ENCODE results near the gene CASP8. TPM values are rescaled to one million over a fixed set of nuclear protein-coding genes. Genes with fewer than 3 reads are reported as not detected.

The CASP8 gene
- total RNA-seq, 1 donor from 2014 or later, result 40.5 TPM

DNA sequence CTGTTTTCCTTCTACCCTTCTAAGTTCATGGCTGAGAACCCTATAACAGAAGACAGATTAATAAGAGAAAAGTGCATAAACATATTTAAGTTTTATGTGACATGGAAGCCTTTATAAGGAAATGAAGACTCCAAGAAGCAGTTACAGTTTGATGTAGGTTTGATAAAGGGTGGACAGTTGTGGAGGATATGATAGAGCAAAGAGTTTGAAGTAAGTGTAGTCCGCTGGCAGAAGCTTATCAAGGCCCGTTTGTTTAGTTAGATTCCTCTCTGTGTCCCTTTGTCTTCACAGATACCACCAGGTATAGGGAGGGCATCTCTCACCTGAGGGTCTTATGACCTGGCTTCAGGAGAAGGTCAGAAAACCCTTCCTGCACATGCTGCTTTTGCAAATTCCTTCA, 10.4 kb upstream of the CASP8 start:
- no peak for DNase-seq (ENCODE audit: low spot score)
- Mint-ChIP-seq H3K27ac (no peak overlapping the region), H3K4me3 (no peak overlapping the region), H3K9me3 (peaks cover 13% of the 10 kb centered on the region), H3K27me3 (ENCODE audit: insufficient read depth) (no peaks in the 10 kb centered on the region), H3K36me3 (ENCODE audit: low read depth) (peaks cover 47% of the 10 kb centered on the region), H3K4me1 (ENCODE audit: low read depth) (peaks cover 63% of the 10 kb centered on the region)
- intact Hi-C loops (cut with micrococcal nuclease), result loop anchor here (10.0 kb wide), 2 partner anchors 1125 to 1385 kb away; partner anchors contain the start of genes BMPR2 and FAM117B

DNA sequence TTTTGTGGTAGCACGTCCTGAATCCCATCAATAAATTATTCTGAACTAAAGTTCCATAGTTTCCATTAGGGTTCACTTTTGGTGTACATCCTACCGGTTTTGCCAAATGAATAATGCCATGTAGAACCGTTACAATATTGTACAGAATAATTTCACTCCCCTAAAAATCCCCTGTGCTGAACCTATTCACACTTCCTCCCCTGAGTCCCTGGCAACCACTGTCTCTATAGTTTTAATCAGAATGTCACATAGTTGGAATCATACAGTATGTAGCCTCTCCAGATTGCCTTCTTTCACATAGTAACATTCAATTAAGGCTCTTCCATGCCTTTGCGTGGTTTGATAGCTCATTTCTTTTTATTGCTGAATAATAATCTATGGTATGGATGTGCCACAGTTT, 9.6 kb upstream of the CASP8 start:
- no peak for DNase-seq (ENCODE audit: low spot score)
- peak overlapping the region; percentile 7 for H3K4me3 Mint-ChIP-seq
- H3K36me3 Mint-ChIP-seq (ENCODE audit: low read depth), result peaks cover 47% of the 10 kb centered on the region
- H3K9me3 Mint-ChIP-seq, result peaks cover 13% of the 10 kb centered on the region
- intact Hi-C loops (cut with micrococcal nuclease), result loop anchor here (10.0 kb wide), 2 partner anchors 1124 to 1384 kb away; partner anchors contain the start of genes BMPR2 and FAM117B
- H3K27ac Mint-ChIP-seq, result peak overlapping the region; percentile 26
- H3K4me1 Mint-ChIP-seq (ENCODE audit: low read depth), result peaks cover 67% of the 10 kb centered on the region
- H3K27me3 Mint-ChIP-seq (ENCODE audit: insufficient read depth), result no peaks in the 10 kb centered on the region

DNA sequence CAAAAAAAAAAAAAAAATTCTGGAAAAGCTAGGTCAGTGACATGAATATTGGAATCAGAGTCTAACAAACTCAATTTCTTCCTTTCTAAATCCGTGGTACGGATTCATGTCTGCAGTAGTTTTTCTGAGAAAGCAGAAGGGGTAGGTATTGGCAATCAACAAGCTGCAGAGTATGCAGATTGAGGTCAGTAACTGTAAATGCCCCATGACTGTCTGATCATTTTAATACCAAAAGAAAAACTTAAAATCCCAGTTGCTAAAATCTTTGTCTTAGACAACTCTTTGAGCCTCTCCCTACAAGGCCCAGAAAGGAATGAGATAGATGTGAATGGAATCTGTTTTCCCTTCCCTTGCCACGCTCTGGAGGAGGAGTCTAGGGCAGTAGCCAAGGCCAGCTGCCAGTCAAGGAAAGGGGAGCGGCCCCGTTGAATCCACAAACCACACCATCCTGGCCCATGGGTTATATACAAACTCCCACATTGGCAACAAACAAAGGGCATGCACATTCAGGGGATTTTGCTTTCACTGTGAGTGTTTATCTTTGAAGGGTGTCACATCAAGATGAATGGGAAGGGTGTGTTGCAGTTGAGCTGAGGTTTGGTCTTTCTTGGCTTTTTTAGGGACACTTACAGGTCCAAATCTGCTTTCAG, 6.1 kb upstream of the CASP8 start:
- H3K27me3 Mint-ChIP-seq (ENCODE audit: insufficient read depth), result no peaks in the 10 kb centered on the region
- intact Hi-C loops (cut with micrococcal nuclease), result loop anchor here (1.0 to 10.0 kb wide), 3 partner anchors 11 to 1381 kb away; partner anchors contain the start of genes BMPR2 and FAM117B
- peaks cover 13% of the 10 kb centered on the region for H3K9me3 Mint-ChIP-seq
- H3K4me1 Mint-ChIP-seq (ENCODE audit: low read depth), result peaks cover 89% of the 10 kb centered on the region
- H3K36me3 Mint-ChIP-seq (ENCODE audit: low read depth), result peaks cover 35% of the 10 kb centered on the region
- peak overlapping the region; percentile 89 for H3K27ac Mint-ChIP-seq
- peak; percentile 57 for DNase-seq (ENCODE audit: low spot score)
- H3K4me3 Mint-ChIP-seq, result peak overlapping the region; percentile 68

DNA sequence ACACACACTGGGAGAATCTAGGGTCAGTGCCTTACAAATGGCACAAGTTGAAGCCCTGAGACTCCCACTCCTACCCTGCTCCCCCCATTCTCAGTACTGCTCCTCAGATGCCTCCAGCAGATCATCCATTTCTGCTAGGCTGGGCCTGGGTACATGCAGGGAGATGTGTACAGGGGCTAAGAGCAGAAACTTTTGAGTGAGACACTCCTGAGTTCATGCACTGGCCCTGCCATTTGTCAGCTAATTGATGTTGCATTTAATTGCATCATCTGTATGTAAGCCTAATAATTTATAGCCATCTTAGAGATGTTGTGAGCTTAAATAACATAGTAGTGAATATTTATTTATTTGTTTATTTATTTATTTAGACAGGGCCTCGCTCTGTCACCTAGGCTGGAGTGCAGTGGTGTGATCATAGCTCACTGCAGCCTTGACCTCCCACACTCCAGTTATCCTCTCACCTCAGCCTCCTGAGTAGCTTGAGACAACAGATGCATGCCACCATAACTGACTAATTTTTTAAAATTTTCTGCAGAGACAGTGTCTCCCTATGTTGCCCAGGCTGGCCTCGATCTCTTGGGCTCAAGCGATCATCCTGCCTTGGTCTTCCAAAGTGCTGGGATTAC, 4.8 kb upstream of the CASP8 start:
- no peak for DNase-seq (ENCODE audit: low spot score)
- intact Hi-C loops (cut with micrococcal nuclease), result loop anchor here (10.0 kb wide), 2 partner anchors 1119 to 1379 kb away; partner anchors contain the start of genes BMPR2 and FAM117B
- Mint-ChIP-seq H3K27me3 (ENCODE audit: insufficient read depth) (no peaks in the 10 kb centered on the region), H3K4me3 (no peak overlapping the region), H3K27ac (peak overlapping the region; percentile 89), H3K9me3 (peaks cover 6% of the 10 kb centered on the region), H3K36me3 (ENCODE audit: low read depth) (peaks cover 26% of the 10 kb centered on the region), H3K4me1 (ENCODE audit: low read depth) (peaks cover 86% of the 10 kb centered on the region)

DNA sequence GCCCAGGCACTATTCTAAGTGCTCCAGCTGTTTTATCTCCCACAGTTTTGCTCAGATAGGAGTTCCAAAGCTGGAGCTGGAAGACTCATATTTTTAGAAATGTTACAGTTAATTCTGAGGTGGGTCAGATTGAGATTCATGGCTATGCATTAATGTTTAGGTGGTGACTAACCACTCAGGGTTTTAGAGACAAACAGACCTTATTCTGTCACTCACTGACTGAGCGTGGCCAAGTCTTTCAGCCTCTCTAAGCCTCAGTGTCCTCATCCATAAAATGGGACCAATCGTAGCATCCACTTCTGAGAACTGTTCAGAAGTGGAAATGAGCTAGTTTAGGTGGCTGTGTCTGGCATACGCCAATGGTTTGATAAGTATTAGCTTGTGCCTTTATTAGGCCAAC, 4.3 kb upstream of the CASP8 start:
- DNase-seq (ENCODE audit: low spot score), result no peak
- Mint-ChIP-seq H3K4me3 (peak overlapping the region; percentile 91), H3K27me3 (ENCODE audit: insufficient read depth) (no peaks in the 10 kb centered on the region)

DNA sequence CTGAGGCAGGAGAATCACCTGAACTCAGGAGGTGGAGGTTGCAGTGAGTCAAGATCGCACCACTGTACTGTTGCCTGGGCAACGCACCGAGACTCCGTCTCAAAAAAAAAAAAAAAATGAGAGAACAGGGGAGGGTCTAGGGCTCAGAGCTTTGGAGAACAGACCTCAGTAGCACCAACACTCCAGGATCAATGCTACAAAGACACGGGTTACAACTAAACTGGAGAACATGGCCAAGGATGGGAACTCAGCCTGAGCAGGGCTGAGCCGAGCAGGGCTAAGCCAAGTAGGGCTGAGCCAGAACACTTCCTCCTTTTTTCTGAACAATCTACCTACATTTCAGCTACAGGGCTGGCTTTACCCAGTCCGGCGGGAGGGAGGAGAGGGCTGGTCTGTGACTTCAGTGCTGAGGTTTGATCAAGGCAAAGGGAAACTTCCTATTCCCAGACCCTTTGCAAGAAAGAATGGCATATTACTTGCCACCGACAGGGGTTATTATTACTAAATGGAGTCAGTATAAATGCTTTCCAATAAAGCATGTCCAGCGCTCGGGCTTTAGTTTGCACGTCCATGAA, 2.9 kb upstream of the CASP8 start:
- peaks cover 84% of the 10 kb centered on the region for H3K4me1 Mint-ChIP-seq (ENCODE audit: low read depth)
- no peaks in the 10 kb centered on the region for H3K9me3 Mint-ChIP-seq
- H3K27ac Mint-ChIP-seq, result peak overlapping the region; percentile 100
- peak overlapping the region; percentile 91 for H3K4me3 Mint-ChIP-seq
- H3K27me3 Mint-ChIP-seq (ENCODE audit: insufficient read depth), result no peaks in the 10 kb centered on the region
- intact Hi-C loops (cut with micrococcal nuclease), result loop anchor here (10.0 kb wide), 2 partner anchors 1117 to 1377 kb away; partner anchors contain the start of genes BMPR2 and FAM117B
- peaks cover 20% of the 10 kb centered on the region for H3K36me3 Mint-ChIP-seq (ENCODE audit: low read depth)
- peak; percentile 55 for DNase-seq (ENCODE audit: low spot score)

More for the DNA sequence above, 4.3 kb upstream of the CASP8 start:
- H3K36me3 Mint-ChIP-seq (ENCODE audit: low read depth), result peaks cover 21% of the 10 kb centered on the region
- intact Hi-C loops (cut with micrococcal nuclease), result loop anchor here (10.0 kb wide), 2 partner anchors 1119 to 1379 kb away; partner anchors contain the start of genes BMPR2 and FAM117B
- H3K27ac Mint-ChIP-seq, result peak overlapping the region; percentile 100
- peaks cover 84% of the 10 kb centered on the region for H3K4me1 Mint-ChIP-seq (ENCODE audit: low read depth)
- peaks cover under 1% of the 10 kb centered on the region for H3K9me3 Mint-ChIP-seq

DNA sequence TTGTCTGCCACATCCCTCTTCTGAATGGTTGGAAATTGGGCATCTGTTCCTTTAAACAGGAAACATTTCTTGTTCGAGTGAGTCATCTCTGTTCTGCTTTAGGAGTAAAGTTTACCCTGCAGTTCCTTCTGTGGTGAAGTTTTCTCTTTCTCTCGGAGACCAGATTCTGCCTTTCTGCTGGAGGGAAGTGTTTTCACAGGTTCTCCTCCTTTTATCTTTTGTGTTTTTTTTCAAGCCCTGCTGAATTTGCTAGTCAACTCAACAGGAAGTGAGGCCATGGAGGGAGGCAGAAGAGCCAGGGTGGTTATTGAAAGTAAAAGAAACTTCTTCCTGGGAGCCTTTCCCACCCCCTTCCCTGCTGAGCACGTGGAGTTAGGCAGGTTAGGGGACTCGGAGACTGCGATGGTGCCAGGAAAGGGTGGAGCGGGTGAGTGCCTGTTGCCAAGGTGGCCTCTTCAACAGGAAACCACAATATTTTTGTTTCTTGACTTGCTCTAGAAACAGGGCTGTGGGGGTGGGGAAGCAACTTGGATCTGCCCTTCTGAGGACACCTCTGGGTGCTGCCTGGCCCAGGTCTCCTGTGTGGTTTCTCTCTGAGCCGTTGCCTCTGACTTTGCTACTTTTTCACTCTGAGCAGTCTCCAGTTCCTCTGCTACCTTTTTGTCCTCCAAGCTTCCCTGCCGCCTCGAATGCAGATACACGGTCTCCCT, 2.2 kb upstream of the CASP8 start:
- peak; percentile 93 for DNase-seq (ENCODE audit: low spot score)
- no peaks in the 10 kb centered on the region for H3K9me3 Mint-ChIP-seq
- intact Hi-C loops (cut with micrococcal nuclease), result loop anchor here (1.0 to 10.0 kb wide), 8 partner anchors 22 to 1377 kb away; partner anchors contain the start of genes BMPR2, CLK1, FAM117B and NIF3L1
- H3K36me3 Mint-ChIP-seq (ENCODE audit: low read depth), result peaks cover 22% of the 10 kb centered on the region
- H3K27me3 Mint-ChIP-seq (ENCODE audit: insufficient read depth), result no peaks in the 10 kb centered on the region
- peaks cover 84% of the 10 kb centered on the region for H3K4me1 Mint-ChIP-seq (ENCODE audit: low read depth)
- H3K4me3 Mint-ChIP-seq, result peak overlapping the region; percentile 91
- H3K27ac Mint-ChIP-seq, result peak overlapping the region; percentile 100

DNA sequence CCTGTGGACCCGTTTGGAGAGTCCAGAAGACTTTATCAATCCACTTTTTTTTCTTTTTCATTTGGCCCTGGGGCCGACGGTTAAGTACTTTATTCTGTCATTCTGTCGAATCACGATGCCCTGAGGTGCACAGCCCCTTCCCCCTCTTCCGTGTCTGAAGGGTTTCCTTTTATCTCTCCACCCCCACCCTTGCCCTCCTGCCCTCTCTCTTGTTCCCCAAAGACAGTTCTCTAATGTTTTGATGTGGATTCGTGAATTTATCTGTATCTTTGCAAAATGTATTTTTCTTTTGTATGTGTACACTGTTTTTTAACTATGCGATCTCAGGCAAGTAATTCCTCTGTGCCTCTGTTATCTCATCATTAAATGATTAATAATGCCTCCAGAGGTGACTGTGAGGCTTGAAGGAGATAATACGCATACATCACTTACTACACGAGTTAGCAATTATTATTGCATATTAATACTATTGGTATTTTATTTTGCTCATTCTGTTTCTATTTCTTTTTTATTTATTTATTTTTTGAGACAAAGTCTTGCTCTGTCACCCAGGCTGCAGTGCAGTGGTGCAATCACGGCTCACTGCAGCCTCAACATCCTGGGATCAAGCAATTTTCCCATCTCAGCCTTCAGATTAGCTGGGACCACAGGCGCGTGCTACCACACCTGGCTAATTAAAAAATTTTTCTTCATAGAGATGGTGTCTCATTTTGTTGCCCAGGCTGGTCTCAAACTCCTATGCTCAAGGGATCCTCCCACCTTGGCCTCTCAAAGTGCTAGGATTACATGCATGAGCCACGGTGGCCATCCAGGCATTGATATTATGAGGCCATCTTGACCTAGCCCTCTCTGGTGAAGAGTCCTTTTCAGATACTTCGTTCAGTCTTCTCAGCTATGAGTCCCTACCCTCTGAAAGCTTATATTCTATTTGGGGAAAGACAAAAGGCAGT, 1.4 kb upstream of the CASP8 start:
- peak overlapping the region; percentile 91 for H3K4me3 Mint-ChIP-seq
- H3K36me3 Mint-ChIP-seq (ENCODE audit: low read depth), result peaks cover 20% of the 10 kb centered on the region
- DNase-seq (ENCODE audit: low spot score), result no peak
- no peaks in the 10 kb centered on the region for H3K27me3 Mint-ChIP-seq (ENCODE audit: insufficient read depth)
- no peaks in the 10 kb centered on the region for H3K9me3 Mint-ChIP-seq
- peaks cover 87% of the 10 kb centered on the region for H3K4me1 Mint-ChIP-seq (ENCODE audit: low read depth)
- intact Hi-C loops (cut with micrococcal nuclease), result loop anchor here (1.0 to 10.0 kb wide), 8 partner anchors 23 to 1376 kb away; partner anchors contain the start of genes BMPR2, CLK1, FAM117B and NIF3L1
- H3K27ac Mint-ChIP-seq, result peak overlapping the region; percentile 100

DNA sequence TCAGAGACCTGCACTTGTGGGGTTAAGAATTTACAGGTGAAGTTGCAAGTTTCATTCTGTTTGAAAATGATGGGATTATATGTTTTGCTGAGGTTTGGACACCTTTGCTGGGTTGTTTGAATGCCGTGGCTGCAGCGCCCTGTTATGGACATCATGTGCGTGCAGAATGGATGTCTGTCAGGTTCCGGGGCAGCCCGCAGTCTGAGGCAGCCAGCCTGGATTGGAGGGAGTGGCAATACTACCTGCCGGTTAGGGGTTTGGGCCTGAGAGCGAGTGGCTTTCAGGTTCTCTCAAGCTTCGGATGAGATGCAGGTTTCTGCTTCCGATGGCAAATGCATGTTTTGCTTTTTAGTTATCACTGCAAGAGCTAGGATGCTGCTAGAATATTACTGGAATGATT, 1.1 kb downstream of the CASP8 start:
- DNase-seq (ENCODE audit: low spot score), result peak; percentile 63
- intact Hi-C loops (cut with micrococcal nuclease), result loop anchor here (5.0 kb wide), 3 partner anchors 381 to 521 kb away; partner anchors contain the start of genes ALS2, BZW1 and TMEM237
- Mint-ChIP-seq H3K4me1 (ENCODE audit: low read depth) (peaks cover 89% of the 10 kb centered on the region), H3K4me3 (peak overlapping the region; percentile 90), H3K36me3 (ENCODE audit: low read depth) (peaks cover 23% of the 10 kb centered on the region), H3K27ac (peak overlapping the region; percentile 85), H3K9me3 (no peaks in the 10 kb centered on the region), H3K27me3 (ENCODE audit: insufficient read depth) (no peaks in the 10 kb centered on the region)

DNA sequence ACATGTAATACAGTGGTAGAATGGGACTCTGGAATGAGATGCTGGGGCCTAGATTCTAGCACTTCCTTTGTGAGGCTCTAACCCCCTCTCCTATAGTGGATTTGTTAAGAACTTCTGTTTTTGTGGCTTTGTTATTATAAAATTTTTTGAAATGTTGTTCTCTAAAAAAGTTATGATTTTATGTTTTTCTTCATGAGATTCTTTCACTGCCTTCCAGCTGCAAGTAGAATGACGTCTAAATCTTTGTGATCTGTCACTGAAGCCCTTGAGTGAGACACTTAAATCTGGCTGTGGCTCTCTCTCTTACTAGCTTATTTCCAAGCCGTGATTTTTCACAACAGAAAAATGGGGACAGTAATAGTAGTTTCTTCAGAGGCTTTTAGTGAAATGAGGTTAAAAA, 1.6 kb downstream of the CASP8 start:
- H3K36me3 Mint-ChIP-seq (ENCODE audit: low read depth), result peaks cover 26% of the 10 kb centered on the region
- intact Hi-C loops (cut with micrococcal nuclease), result loop anchor here (1.0 to 5.0 kb wide), 6 partner anchors 102 to 1003 kb away; partner anchors contain the start of genes ALS2, BZW1, NOP58 and TMEM237
- peak overlapping the region; percentile 90 for H3K4me3 Mint-ChIP-seq
- peak overlapping the region; percentile 85 for H3K27ac Mint-ChIP-seq
- no peak for DNase-seq (ENCODE audit: low spot score)
- no peaks in the 10 kb centered on the region for H3K9me3 Mint-ChIP-seq
- H3K27me3 Mint-ChIP-seq (ENCODE audit: insufficient read depth), result no peaks in the 10 kb centered on the region
- peaks cover 89% of the 10 kb centered on the region for H3K4me1 Mint-ChIP-seq (ENCODE audit: low read depth)

DNA sequence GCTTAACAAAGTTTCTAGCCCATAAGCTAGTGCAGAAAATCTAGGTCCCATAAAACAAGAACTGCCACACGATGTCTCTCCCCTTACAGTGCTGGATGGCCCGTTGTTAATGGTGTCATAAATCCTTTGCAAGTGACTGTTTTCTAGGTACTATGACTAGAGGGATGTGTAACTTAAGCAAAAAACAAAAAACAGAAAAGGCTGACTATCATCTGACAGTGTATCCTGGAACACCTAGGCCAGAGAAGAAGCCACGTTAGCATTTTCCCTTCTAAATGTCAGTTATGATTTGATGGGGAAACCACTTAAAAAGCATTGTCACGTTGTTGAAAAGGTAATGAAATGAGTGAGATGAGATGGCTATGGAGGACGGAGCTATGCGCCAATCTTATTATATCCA, 2.4 kb downstream of the CASP8 start:
- Mint-ChIP-seq H3K27me3 (ENCODE audit: insufficient read depth) (no peaks in the 10 kb centered on the region), H3K36me3 (ENCODE audit: low read depth) (peaks cover 33% of the 10 kb centered on the region), H3K4me1 (ENCODE audit: low read depth) (peaks cover 89% of the 10 kb centered on the region), H3K9me3 (no peaks in the 10 kb centered on the region), H3K27ac (peak overlapping the region; percentile 90), H3K4me3 (peak overlapping the region; percentile 80)
- no peak for DNase-seq (ENCODE audit: low spot score)
- intact Hi-C loops (cut with micrococcal nuclease), result loop anchor here (1.0 to 5.0 kb wide), 8 partner anchors 26 to 1002 kb away; partner anchors contain the start of genes ALS2, BZW1, NOP58 and TMEM237

Data from activated T-helper 1 cell treated with anti-CD3 and anti-CD28 coated beads, Interleukin-12 subunit alpha, Interleukin-12 subunit beta, Interleukin-2, Interleukin-4 antibody, amounts not matched to agents 30 ng/mL and 10 ng/mL and 1 ng/mL, durations not matched to agents 14 hours and 24 hours and 36 hours (primary cell).